Measurements from ENCODE around the gene CBX4.

CBX4 gene

DNA sequence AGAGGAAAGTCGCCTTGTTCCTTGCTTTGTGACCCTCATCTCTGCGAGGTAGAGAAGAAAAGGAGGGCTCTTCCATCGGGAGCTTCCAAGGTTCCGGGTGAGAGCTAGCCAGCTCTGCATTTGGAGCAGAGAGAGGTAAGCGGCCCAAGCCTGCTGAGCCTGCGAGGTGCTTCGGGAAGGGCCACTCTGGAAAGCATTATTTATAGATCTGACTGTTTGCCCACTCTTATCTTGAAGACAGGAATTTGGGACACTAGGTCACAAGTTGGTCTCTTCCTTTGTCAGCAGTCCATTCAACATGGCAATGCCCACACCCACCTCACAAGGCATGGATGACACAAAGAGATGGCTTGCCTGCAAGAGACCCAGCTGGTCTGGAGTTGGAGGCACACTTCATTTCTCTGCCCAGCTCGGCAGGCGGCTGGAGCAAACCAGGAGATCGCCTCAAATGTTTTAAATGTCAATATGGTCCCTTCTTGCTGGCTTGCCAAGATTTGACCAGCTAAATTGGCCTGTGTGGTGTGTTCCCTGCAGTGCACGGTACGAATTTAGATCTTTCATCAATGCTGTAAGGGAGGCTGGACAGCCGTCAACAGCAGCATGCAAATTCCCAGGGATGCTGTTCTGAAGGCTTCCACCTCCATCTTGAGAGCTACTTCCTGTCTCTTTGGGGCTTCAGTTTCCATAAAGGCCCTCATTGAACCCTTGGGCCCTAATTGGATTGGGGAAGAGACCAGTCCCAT is 19.5 kb downstream of the CBX4 start:
- ChIA-PET POLR2A (interaction anchor here (1.5 to 3.2 kb wide), 3 partner anchors 9 to 20 kb away, joined by 5 to 31 read pairs (median 11); partner anchors contain the start of gene CBX4), CTCF (interaction anchor here (0.6 to 1.7 kb wide), 3 partner anchors 15 to 27 kb away, joined by 3 to 4 read pairs (median 4); no protein-coding TSS in a partner anchor)
- no peak for TF ChIP-seq ZNF654 (tag by site-specific recombination; IDR thresholded peaks at IDR 0.05; ENCODE audit: low read depth)
- TF ChIP-seq SP7 (tag by site-specific recombination; IDR thresholded peaks at IDR 0.05): no peak
- no peak for TF ChIP-seq SP2 (tag by site-specific recombination; IDR thresholded peaks at IDR 0.05)
- TF ChIP-seq, protein P1, sequence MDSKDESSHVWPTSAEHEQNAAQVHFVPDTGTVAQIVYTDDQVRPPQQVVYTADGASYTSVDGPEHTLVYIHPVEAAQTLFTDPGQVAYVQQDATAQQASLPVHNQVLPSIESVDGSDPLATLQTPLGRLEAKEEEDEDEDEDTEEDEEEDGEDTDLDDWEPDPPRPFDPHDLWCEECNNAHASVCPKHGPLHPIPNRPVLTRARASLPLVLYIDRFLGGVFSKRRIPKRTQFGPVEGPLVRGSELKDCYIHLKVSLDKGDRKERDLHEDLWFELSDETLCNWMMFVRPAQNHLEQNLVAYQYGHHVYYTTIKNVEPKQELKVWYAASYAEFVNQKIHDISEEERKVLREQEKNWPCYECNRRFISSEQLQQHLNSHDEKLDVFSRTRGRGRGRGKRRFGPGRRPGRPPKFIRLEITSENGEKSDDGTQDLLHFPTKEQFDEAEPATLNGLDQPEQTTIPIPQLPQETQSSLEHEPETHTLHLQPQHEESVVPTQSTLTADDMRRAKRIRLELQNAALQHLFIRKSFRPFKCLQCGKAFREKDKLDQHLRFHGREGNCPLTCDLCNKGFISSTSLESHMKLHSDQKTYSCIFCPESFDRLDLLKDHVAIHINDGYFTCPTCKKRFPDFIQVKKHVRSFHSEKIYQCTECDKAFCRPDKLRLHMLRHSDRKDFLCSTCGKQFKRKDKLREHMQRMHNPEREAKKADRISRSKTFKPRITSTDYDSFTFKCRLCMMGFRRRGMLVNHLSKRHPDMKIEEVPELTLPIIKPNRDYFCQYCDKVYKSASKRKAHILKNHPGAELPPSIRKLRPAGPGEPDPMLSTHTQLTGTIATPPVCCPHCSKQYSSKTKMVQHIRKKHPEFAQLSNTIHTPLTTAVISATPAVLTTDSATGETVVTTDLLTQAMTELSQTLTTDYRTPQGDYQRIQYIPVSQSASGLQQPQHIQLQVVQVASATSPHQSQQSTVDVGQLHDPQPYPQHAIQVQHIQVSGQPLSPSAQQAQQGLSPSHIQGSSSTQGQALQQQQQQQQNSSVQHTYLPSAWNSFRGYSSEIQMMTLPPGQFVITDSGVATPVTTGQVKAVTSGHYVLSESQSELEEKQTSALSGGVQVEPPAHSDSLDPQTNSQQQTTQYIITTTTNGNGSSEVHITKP (tag by site-specific recombination; IDR thresholded peaks at IDR 0.05): peak; percentile 72
- Histone ChIP-seq H3K4me1 (ENCODE audit: control insufficient read depth, insufficient read depth, low read length) (no peaks in the 10 kb centered on the region; the same call in 1 of the 2 replicates), H3K4me3 (ENCODE audit: low read depth, low read length) (no peak overlapping the region), H3K36me3 (ENCODE audit: control insufficient read depth in 2 of 2, insufficient read depth in 1 of 2, low read length in 2 of 2) (no peaks in the 10 kb centered on the region), H3K9me3 (ENCODE audit: control insufficient read depth, insufficient read depth, low read depth, low read length) (no peaks in the 10 kb centered on the region), H3K27ac (ENCODE audit: extremely low read depth, low read depth, low read length) (no peak overlapping the region)

DNA sequence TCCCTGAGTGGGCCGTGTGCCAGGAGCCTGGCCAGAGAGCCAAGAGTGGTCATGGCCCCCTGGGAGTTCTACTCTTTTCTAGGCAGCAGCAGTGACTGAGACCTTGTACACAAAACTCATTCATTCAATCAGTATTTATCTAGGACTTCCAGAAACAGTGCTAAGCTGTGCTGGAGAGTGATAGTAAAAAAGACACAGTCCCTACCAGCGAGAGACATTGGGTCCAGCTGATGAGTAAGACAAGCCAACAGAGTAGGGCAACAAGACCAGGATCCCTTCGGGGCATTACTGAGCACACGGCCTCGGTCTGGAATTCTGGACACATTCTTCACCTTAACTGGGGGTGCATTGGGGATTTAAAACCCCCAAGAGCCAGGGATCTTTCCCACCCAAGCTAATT is 20.2 kb downstream of the CBX4 start:
- Histone ChIP-seq H3K4me3 (ENCODE audit: low read depth, low read length) (no peak overlapping the region), H3K27ac (ENCODE audit: extremely low read depth, low read depth, low read length) (no peak overlapping the region), H3K36me3 (ENCODE audit: control insufficient read depth in 2 of 2, insufficient read depth in 1 of 2, low read length in 2 of 2) (no peaks in the 10 kb centered on the region), H3K4me1 (ENCODE audit: control insufficient read depth, insufficient read depth, low read length) (no peaks in the 10 kb centered on the region; the same call in 1 of the 2 replicates), H3K9me3 (ENCODE audit: control insufficient read depth, insufficient read depth, low read depth, low read length) (no peaks in the 10 kb centered on the region)
- ChIA-PET POLR2A (interaction anchor here (1.5 to 3.2 kb wide), 3 partner anchors 9 to 20 kb away, joined by 5 to 31 read pairs (median 11); partner anchors contain the start of gene CBX4), CTCF (interaction anchor here (1.0 to 2.1 kb wide), 5 partner anchors 14 to 189 kb away, joined by 3 to 4 read pairs (median 4); partner anchors contain the start of gene CBX8)
- TF ChIP-seq ZBTB20 (tag by site-specific recombination; IDR thresholded peaks at IDR 0.05) (no peak), GFI1B (tag by site-specific recombination; IDR thresholded peaks at IDR 0.05) (no peak), ZNF174 (tag by site-specific recombination; IDR thresholded peaks at IDR 0.05) (no peak), ZNF548 (tag by site-specific recombination; IDR thresholded peaks at IDR 0.05) (no peak)

DNA sequence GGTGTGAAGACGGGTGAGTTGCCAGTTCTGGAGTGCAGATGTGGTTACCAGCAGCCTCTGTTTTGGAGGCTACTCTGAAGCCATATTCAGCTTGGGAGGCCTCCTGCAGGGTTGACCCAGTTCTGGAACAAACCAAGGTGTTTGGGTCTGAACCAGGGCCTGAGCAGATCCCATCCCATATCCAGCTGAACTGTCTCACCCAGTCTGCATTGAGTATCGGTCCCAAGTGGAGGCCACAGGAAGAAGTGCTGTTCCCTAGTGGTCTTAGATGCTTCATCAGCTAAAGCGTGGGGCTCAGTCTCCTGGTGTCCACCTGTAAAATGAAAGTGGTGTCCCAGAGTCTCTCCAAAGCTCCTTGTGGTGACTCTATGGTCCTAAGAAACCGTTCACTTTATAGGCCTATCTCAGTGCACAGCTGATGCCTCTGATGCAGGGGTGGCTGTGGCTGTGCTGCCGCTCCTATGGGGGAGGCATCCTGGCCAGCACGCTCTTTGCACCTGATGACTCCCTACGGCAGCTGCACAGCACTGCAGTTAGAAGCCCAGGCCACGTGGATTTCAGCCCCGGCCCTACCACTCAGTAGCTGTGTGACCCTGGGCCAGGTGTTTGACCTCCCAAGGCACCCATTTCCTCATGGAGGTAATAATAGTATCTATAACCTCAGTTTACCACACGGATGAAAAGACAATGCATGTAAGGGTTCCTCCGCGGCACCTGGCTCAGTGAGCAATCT is 21.0 kb downstream of the CBX4 start:
- no peak overlapping the region for H3K27ac ChIP-seq (ENCODE audit: extremely low read depth, low read depth, low read length)
- ChIA-PET POLR2A (interaction anchor here (1.3 to 3.2 kb wide), 4 partner anchors 11 to 21 kb away, joined by 5 to 31 read pairs (median 9); partner anchors contain the start of genes CBX4 and CBX8), CTCF (interaction anchor here (0.6 to 2.6 kb wide), 9 partner anchors 10 to 189 kb away, joined by 3 to 12 read pairs (median 4); partner anchors contain the start of gene CBX8)
- no peaks in the 10 kb centered on the region for H3K36me3 ChIP-seq (ENCODE audit: control insufficient read depth in 2 of 2, insufficient read depth in 1 of 2, low read length in 2 of 2)
- peaks cover 3% of the 10 kb centered on the region for H3K4me1 ChIP-seq (ENCODE audit: control insufficient read depth, insufficient read depth, low read length)
- no peak overlapping the region for H3K4me3 ChIP-seq (ENCODE audit: low read depth, low read length)
- no peaks in the 10 kb centered on the region for H3K9me3 ChIP-seq (ENCODE audit: control insufficient read depth, insufficient read depth, low read depth, low read length)
- TF ChIP-seq ZBTB17 (tag by site-specific recombination; IDR thresholded peaks at IDR 0.05) (no peak), ZNF16 (tag by site-specific recombination; IDR thresholded peaks at IDR 0.05; ENCODE audit: low read depth) (no peak), ZNF404 (tag by site-specific recombination; IDR thresholded peaks at IDR 0.05) (no peak), REPIN1 (tag by site-specific recombination; IDR thresholded peaks at IDR 0.05; ENCODE audit: low read depth) (no peak), ZNF560 (tag by site-specific recombination; IDR thresholded peaks at IDR 0.05; ENCODE audit: borderline replicate concordance) (no peak), ZNF768 (tag by site-specific recombination; IDR thresholded peaks at IDR 0.05) (no peak), ZNF621 (tag by site-specific recombination; IDR thresholded peaks at IDR 0.05) (no peak), ZNF114 (tag by site-specific recombination; IDR thresholded peaks at IDR 0.05) (no peak), ZNF138 (tag by site-specific recombination; IDR thresholded peaks at IDR 0.05; ENCODE audit: borderline replicate concordance) (no peak), ZNF530 (tag by site-specific recombination; IDR thresholded peaks at IDR 0.05; ENCODE audit: low read depth) (no peak), ZNF785 (tag by site-specific recombination; IDR thresholded peaks at IDR 0.05) (no peak), ZNF335 (tag by site-specific recombination; conservative IDR thresholded peaks at IDR 0.05) (no peak), ZNF248 (tag by site-specific recombination; IDR thresholded peaks at IDR 0.05) (no peak), ZNF571 (tag by site-specific recombination; IDR thresholded peaks at IDR 0.05) (no peak), ZNF223 (tag by site-specific recombination; IDR thresholded peaks at IDR 0.05) (no peak)
- TF ChIP-seq, protein P2, sequence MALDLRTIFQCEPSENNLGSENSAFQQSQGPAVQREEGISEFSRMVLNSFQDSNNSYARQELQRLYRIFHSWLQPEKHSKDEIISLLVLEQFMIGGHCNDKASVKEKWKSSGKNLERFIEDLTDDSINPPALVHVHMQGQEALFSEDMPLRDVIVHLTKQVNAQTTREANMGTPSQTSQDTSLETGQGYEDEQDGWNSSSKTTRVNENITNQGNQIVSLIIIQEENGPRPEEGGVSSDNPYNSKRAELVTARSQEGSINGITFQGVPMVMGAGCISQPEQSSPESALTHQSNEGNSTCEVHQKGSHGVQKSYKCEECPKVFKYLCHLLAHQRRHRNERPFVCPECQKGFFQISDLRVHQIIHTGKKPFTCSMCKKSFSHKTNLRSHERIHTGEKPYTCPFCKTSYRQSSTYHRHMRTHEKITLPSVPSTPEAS (tag by site-specific recombination; IDR thresholded peaks at IDR 0.05): no peak
